UCSD-AML1 (cell line): ENCODE measurements around the gene ITPRIPL1.

ENCODE experiments used
- DNase-seq: peaks from one replicate; lab custom pipeline; 2025; ENCODE audit not compliant: unreplicated experiment; lab: John Stamatoyannopoulos, UW

ITPRIPL1 gene

DNA sequence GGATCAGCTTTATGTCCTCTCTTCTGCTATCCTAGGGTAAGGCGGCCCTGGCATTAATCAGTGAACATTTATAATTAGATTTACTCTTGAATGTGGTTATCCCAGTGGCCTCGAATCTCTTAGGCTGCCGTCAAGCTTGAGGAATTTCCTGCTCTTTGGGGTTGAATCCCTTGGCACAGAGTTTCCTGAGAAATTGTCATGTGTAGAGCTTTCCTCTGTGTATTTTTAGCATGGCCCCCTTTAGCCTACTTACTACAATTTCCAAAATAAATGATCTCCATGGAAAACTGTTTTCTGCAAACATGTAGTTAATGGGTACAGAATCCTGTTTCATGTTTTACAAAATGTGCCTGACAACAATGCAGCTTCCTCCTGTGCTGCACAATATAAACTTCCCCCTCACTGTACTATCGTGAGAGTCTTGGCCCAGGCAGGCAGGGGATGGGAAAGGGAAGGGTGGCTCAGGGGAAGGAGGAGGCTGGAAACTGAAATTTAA is 28.5 kb downstream of the ITPRIPL1 start:
- no peak for DNase-seq

DNA sequence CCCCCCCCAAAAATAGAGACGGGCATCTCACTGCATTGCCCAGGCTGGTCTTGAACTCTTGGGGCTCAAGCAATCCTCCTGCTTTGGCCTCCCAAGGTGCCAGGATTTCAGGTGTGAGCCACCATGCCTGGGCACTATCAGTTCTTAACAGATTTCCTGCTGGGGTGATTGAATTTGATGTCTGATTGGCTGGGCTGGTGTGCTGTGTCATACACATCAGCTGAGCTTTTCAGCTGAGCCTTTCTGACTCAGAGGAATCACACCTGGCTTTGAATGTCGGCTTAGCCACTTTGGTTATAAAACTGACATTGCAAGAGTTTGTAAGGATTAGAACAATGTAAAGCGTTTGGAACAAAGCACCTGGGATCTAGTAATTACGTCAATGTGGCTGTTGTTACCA is 29.4 kb downstream of the ITPRIPL1 start:
- no peak for DNase-seq

DNA sequence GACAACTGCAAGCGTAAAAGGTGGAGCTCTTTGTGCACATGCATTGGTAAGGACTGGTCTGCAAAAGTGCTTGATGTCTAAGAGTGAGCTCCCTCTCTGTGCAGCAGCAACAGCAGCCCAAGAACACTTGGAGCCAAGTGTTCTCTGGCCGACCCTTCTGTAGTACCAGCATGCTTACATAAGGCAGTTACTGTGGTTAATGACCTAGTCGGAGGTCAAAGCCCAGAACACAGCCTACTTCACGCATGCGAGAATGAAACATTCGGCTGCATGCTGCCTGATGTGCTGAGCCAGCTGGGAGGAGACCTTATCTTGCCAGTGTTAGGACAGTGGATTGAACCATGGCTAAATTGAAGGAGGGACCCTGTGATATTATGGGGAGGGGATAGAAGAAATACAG is 31.8 kb downstream of the ITPRIPL1 start:
- no peak for DNase-seq

GRCh38 chr2:96359310-96359709 is 34.2 kb downstream of the ITPRIPL1 start:
- DNase-seq = peak; percentile 49

- DNase-seq = no peak
Measured at GRCh38 chr2:96359866-96360265, 34.7 kb downstream of the ITPRIPL1 start.

- no peak for DNase-seq
Measured at GRCh38 chr2:96361751-96362150, 36.6 kb downstream of the ITPRIPL1 start.

DNA sequence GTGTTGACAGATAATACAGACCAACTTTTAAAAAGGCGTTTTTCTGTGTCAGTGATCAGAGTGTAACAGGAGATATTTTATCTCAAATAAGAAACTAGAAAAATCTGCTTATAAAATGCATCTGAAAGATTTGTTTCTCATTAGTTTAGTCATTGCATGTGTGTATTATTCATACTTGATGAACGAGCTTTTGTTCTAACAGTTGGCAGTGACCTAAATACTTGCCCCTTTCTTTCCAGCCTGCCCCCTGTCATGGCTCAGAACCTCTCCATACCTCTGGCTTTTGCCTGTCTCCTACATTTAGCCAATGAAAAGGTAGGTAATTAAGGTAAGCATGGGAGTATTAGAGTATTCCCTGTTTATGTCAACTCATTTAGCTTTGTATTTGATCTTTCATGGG is 44.1 kb downstream of the ITPRIPL1 start:
- no peak for DNase-seq

DNA sequence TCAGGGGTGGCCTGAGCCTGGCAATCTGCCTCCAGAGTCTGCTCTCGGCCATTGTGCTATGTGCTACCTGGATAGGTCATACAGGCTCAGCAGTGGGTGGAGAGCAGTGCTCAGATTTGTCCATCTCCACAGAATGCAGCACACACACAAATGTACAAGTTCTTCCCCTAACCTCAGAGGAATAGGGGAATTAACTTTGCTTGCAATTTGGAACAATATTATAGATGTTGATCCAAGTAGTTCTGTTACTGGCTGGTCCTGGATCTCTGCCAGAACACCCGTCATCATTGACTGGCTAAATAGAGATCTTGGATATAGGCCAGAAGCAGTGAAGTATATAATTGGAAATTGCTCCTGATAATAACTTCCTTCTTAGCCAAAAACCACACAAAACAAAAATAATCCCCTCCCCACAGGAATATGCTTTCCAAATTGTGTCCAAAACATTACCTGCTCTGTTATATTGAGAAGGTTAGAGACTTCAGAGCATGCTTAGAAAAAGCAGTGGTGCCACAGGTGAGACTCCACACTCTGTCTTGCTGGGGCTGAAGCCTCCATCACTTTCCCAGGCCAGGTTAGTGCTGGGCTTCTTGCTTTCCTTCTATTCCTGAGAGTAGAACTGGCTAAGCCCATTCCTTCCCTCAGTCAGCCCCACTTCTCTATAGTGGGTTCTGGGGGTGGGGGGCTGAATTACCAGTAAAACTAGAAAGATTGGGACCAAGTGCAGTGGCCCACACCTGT is 49.3 kb downstream of the ITPRIPL1 start:
- DNase-seq = no peak
